ENCODE results near the gene OR6C68.

- TF ChIP-seq CTCF (IDR thresholded peaks at IDR 0.05) (no peak), POLR2A (IDR thresholded peaks at IDR 0.05) (no peak), POLR2AphosphoS5 (IDR thresholded peaks at IDR 0.05) (no peak)
Measured at GRCh38 chr12:55516391-55516790, 24.2 kb downstream of the OR6C68 start.

Data from breast epithelium (tissue), 3 donors.